ENCODE data around the gene CYP46A1.
"Not testable (repeated sequence)": the region's sequence is repeated elsewhere in the genome, so short reads cannot be mapped to it uniquely, and the experiment has no call there.

Gene CYP46A1

GRCh38 chr14:99649643-99650042 lies 34.5 kb upstream of the CYP46A1 start:
- Mint-ChIP-seq H3K27ac (no peak overlapping the region), H3K4me3 (no peak overlapping the region)

GRCh38 chr14:99650189-99650588 lies 33.9 kb upstream of the CYP46A1 start:
- Mint-ChIP-seq H3K36me3 (no peaks in the 10 kb centered on the region), H3K27ac (no peak overlapping the region), H3K9me3 (no peaks in the 10 kb centered on the region), H3K27me3 (peaks cover 19% of the 10 kb centered on the region), H3K4me1 (no peaks in the 10 kb centered on the region), H3K4me3 (no peak overlapping the region)
- no peak for DNase-seq (ENCODE audit: low spot score in 2 of 2)
- no peak for ATAC-seq (ENCODE audit: low read depth)

More at GRCh38 chr14:99649643-99650042, 34.5 kb upstream of the CYP46A1 start:
- Mint-ChIP-seq H3K4me1 (no peaks in the 10 kb centered on the region), H3K9me3 (no peaks in the 10 kb centered on the region), H3K27me3 (peaks cover 17% of the 10 kb centered on the region), H3K36me3 (no peaks in the 10 kb centered on the region)
- ATAC-seq (ENCODE audit: low read depth): no peak
- DNase-seq (ENCODE audit: low spot score in 2 of 2): no peak

GRCh38 chr14:99651953-99652746 lies 31.9 kb upstream of the CYP46A1 start:
- H3K9me3 Mint-ChIP-seq: peaks cover 2% of the 10 kb centered on the region
- H3K36me3 Mint-ChIP-seq: no peaks in the 10 kb centered on the region
- peaks cover 21% of the 10 kb centered on the region for H3K27me3 Mint-ChIP-seq
- ATAC-seq (ENCODE audit: low read depth) (no peak), DNase-seq (ENCODE audit: low spot score in 2 of 2) (no peak)
- no peak overlapping the region for H3K4me3 Mint-ChIP-seq
- H3K4me1 Mint-ChIP-seq: no peaks in the 10 kb centered on the region
- no peak overlapping the region for H3K27ac Mint-ChIP-seq

DNA sequence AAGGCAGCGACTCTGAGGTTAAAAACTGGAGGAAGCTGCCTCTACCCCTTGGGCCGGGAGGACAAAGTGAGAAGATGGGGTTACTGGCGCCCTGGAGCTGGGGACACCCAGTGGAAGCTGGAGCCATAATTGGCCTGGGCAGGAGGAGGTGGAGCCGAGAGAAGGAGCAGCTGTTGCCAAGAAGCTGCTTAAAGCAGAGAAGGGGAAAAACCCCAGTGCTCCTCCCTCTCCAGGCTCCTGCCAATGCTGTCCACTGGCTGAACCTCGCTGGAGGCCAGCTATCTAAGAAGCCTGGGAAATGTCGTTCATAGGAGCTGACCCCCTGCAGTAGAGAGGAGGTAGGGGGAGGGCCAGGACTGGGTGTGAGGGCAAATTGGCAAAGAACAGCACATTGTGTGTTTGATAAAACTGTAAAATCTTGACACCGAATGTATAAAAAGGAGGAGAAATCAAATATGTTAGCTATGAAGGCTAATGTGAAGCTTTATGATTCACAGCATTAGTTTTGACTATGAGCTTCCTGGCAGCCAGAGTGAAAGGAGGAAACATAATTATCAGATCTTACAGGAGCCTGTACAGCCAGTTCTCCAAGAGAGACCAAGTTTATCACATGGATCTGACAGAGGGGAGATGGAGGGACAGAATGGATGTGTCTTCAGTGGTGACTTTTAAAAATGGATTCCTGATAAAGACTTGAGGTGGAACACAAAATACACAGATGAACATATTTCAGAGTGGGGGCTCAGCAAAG lies 29.7 kb upstream of the CYP46A1 start:
- DNase-seq (ENCODE audit: low spot score in 2 of 2) (no peak), ATAC-seq (ENCODE audit: low read depth) (no peak)
- H3K36me3 Mint-ChIP-seq: no peaks in the 10 kb centered on the region
- peaks cover 28% of the 10 kb centered on the region for H3K27me3 Mint-ChIP-seq
- H3K4me3 Mint-ChIP-seq: no peak overlapping the region
- peaks cover 2% of the 10 kb centered on the region for H3K9me3 Mint-ChIP-seq
- no peak overlapping the region for H3K27ac Mint-ChIP-seq
- peaks cover 2% of the 10 kb centered on the region for H3K4me1 Mint-ChIP-seq

GRCh38 chr14:99655521-99655920 lies 28.6 kb upstream of the CYP46A1 start:
- no peak for DNase-seq (ENCODE audit: low spot score in 2 of 2)
- H3K4me3 Mint-ChIP-seq: no peak overlapping the region
- peaks cover 2% of the 10 kb centered on the region for H3K4me1 Mint-ChIP-seq
- H3K27ac Mint-ChIP-seq: no peak overlapping the region
- peaks cover 2% of the 10 kb centered on the region for H3K9me3 Mint-ChIP-seq
- H3K27me3 Mint-ChIP-seq: peaks cover 31% of the 10 kb centered on the region
- no peak for ATAC-seq (ENCODE audit: low read depth)
- H3K36me3 Mint-ChIP-seq: no peaks in the 10 kb centered on the region

GRCh38 chr14:99656171-99656570 lies 27.9 kb upstream of the CYP46A1 start:
- no peak for ATAC-seq (ENCODE audit: low read depth)
- no peak overlapping the region for H3K4me3 Mint-ChIP-seq
- peaks cover 3% of the 10 kb centered on the region for H3K9me3 Mint-ChIP-seq
- DNase-seq (ENCODE audit: low spot score in 2 of 2): no peak
- H3K27ac Mint-ChIP-seq: no peak overlapping the region
- peaks cover 3% of the 10 kb centered on the region for H3K4me1 Mint-ChIP-seq
- peaks cover 28% of the 10 kb centered on the region for H3K27me3 Mint-ChIP-seq
- H3K36me3 Mint-ChIP-seq: peaks cover under 1% of the 10 kb centered on the region

- Mint-ChIP-seq H3K4me1 (peaks cover 5% of the 10 kb centered on the region), H3K9me3 (peaks cover 3% of the 10 kb centered on the region), H3K4me3 (no peak overlapping the region), H3K27ac (no peak overlapping the region), H3K36me3 (peaks cover 2% of the 10 kb centered on the region), H3K27me3 (peaks cover 27% of the 10 kb centered on the region)
- ATAC-seq (ENCODE audit: low read depth): no peak
- no peak for DNase-seq (ENCODE audit: low spot score in 2 of 2)
Observed at GRCh38 chr14:99657645-99658155, 26.4 kb upstream of the CYP46A1 start.

DNA sequence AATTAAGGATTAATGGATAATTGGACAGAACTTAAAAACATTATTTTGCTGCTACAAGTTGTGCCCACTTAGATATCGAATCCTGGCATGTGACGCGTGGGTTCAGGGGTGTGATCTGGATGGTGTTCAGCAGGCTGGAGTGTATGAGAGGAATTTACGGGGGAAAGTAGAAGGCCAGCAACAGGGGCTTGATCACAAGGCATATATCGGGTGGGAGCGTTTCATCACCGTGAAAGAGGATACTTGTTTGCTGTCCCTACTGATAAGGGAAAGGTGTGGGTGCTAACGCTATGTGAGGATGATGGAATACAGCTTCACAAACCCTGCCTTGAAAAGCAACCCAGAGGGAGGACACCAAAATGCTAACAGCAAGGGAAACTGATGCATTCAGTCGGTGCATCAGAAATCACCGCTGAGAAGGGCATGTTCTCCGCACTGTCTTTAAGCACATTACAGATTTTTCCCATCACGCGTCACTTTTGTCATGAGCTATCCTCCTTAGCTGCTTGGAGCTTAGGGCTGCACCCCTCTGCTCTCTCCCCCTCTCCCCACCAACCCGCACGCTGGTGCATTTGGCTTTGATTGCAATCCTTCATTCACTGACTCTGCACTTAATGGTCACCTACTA lies 25.8 kb upstream of the CYP46A1 start:
- peaks cover 3% of the 10 kb centered on the region for H3K9me3 Mint-ChIP-seq
- peaks cover 2% of the 10 kb centered on the region for H3K36me3 Mint-ChIP-seq
- peaks cover 5% of the 10 kb centered on the region for H3K4me1 Mint-ChIP-seq
- H3K27ac Mint-ChIP-seq: no peak overlapping the region
- no peak overlapping the region for H3K4me3 Mint-ChIP-seq
- peaks cover 29% of the 10 kb centered on the region for H3K27me3 Mint-ChIP-seq
- no peak for ATAC-seq (ENCODE audit: low read depth)
- no peak for DNase-seq (ENCODE audit: low spot score in 2 of 2)

GRCh38 chr14:99659333-99659741 lies 24.8 kb upstream of the CYP46A1 start:
- no peak overlapping the region for H3K27ac Mint-ChIP-seq
- peaks cover 2% of the 10 kb centered on the region for H3K36me3 Mint-ChIP-seq
- ATAC-seq (ENCODE audit: low read depth) (no peak), DNase-seq (ENCODE audit: low spot score in 2 of 2) (no peak)
- peaks cover 5% of the 10 kb centered on the region for H3K4me1 Mint-ChIP-seq
- peaks cover 31% of the 10 kb centered on the region for H3K27me3 Mint-ChIP-seq
- peaks cover 3% of the 10 kb centered on the region for H3K9me3 Mint-ChIP-seq
- H3K4me3 Mint-ChIP-seq: no peak overlapping the region

DNA sequence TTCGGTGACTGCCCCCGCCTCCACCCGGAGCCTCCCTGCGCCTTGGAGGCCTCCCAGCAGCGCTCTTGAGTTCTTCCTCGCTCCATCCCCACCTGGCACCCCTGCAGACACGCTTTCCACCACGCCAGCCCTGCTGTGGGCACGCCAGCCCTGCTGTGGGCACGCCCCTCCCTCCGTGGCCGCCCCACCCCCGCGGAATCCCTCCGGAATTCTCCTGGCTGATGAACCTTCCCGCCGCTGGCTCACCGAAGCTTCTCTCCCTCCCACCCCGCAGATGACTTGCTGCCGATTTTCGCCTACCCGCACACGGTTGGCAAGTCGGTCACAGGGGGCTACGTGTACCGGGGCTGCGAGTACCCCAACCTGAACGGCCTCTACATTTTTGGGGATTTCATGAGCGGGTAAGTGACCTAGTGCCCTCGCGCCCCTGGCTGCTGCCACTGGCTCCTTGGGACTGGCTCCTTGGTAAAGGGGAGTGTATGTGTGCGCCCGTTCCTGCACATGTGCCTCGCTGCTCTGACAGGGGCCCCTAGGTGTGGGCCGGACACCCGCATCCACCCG lies 24.0 kb upstream of the CYP46A1 start:
- Mint-ChIP-seq H3K4me3 (no peak overlapping the region), H3K4me1 (peaks cover 5% of the 10 kb centered on the region), H3K9me3 (peaks cover 3% of the 10 kb centered on the region), H3K36me3 (peaks cover 2% of the 10 kb centered on the region), H3K27ac (no peak overlapping the region), H3K27me3 (peaks cover 28% of the 10 kb centered on the region)
- ATAC-seq (ENCODE audit: low read depth): no peak
- DNase-seq (ENCODE audit: low spot score in 2 of 2): no peak

DNA sequence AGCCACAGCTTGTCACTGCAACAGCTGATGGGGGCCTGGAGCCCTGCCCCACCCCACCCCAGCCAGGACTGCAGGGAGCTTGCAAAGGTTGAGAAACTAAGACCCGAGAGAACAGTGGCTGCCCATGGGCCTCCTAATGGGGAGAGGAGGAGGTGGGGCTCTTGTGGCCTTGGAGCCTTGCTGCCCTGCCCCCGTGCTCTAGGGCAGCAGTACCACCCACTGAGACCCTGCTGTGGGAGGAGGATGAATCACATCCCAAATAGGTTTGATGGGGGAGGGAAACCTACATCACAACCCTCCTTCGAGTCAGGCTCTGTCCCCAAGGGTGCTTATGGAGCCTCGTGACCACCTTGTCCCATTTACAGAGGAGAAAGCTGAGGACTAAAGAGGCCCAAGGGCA lies 23.3 kb upstream of the CYP46A1 start:
- H3K9me3 Mint-ChIP-seq: peaks cover 3% of the 10 kb centered on the region
- ATAC-seq (ENCODE audit: low read depth): no peak
- peaks cover 2% of the 10 kb centered on the region for H3K36me3 Mint-ChIP-seq
- no peak overlapping the region for H3K27ac Mint-ChIP-seq
- peaks cover 26% of the 10 kb centered on the region for H3K27me3 Mint-ChIP-seq
- no peak for DNase-seq (ENCODE audit: low spot score in 2 of 2)
- H3K4me1 Mint-ChIP-seq: peaks cover 5% of the 10 kb centered on the region
- no peak overlapping the region for H3K4me3 Mint-ChIP-seq

DNA sequence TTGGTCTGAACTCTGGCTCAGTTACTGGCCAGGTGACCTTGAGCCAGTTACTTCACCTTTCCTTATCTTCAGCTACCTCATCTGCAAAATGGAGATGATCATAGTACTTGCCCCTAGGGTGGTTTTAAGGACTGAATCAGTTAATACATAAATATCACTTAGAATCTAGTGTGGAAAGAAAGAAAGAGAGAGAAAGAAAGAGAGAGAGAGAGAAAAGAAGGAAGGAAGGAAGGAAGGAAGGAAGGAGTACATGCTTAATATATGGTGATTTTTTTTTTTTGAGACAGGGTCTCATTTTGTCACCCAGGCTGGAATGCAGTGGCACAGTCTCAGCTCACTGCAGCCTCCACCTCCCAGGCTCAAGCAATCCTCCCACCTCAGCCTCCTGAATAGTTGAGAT lies 22.9 kb upstream of the CYP46A1 start:
- not testable (repeated sequence) for H3K9me3 Mint-ChIP-seq; DNase-seq (ENCODE audit: low spot score in 2 of 2); H3K4me1 Mint-ChIP-seq; ATAC-seq (ENCODE audit: low read depth); H3K36me3 Mint-ChIP-seq; H3K4me3 Mint-ChIP-seq; H3K27ac Mint-ChIP-seq
- H3K27me3 Mint-ChIP-seq: peaks cover 27% of the 10 kb centered on the region

GRCh38 chr14:99662846-99663245 lies 21.3 kb upstream of the CYP46A1 start:
- Mint-ChIP-seq H3K4me1 (peaks cover 3% of the 10 kb centered on the region), H3K27ac (no peak overlapping the region), H3K27me3 (peaks cover 28% of the 10 kb centered on the region), H3K4me3 (no peak overlapping the region), H3K9me3 (peaks cover 1% of the 10 kb centered on the region), H3K36me3 (peaks cover 2% of the 10 kb centered on the region)
- DNase-seq (ENCODE audit: low spot score in 2 of 2) (no peak), ATAC-seq (ENCODE audit: low read depth) (no peak)
